WTC11 (cell line): Measurements from ENCODE around the gene STK32A.

Source experiments
- AFF4 ChIP-seq: sonication (generic); formaldehyde crosslinking; IDR thresholded peaks from 2 replicates; pipeline ENCODE4 v1.8.1; 2023; ENCODE audit warnings: mild to moderate bottlenecking, missing genetic modification reagents, borderline replicate concordance
- CTCF ChIP-seq: fragments of 200-600 bp; IDR thresholded peaks from 2 replicates; pipeline ENCODE4 v1.8.0; 2022; ENCODE audit warnings: antibody characterized with exemption
- ESRRA ChIP-seq: sonication (generic); formaldehyde crosslinking; IDR thresholded peaks from 2 replicates; pipeline ENCODE4 v1.8.1; 2022; ENCODE audit warnings: mild to moderate bottlenecking, missing genetic modification reagents, borderline replicate concordance
- KAT7 ChIP-seq: sonication (generic); formaldehyde crosslinking; IDR thresholded peaks from 2 replicates; pipeline ENCODE4 v1.8.1; 2023; ENCODE audit warnings: missing genetic modification reagents, mild to moderate bottlenecking, borderline replicate concordance
- TCF7 ChIP-seq: sonication (generic); formaldehyde crosslinking; IDR thresholded peaks from 2 replicates; pipeline ENCODE4 v1.8.0; 2022; ENCODE audit warnings: mild to moderate bottlenecking, low read depth, missing genetic modification reagents, moderate library complexity
- USF2 ChIP-seq: sonication (generic); formaldehyde crosslinking; IDR thresholded peaks from 2 replicates; pipeline ENCODE4 v1.8.1; 2023; ENCODE audit warnings: mild to moderate bottlenecking, missing genetic modification reagents, moderate library complexity
- ZNF121 ChIP-seq: sonication (generic); formaldehyde crosslinking; IDR thresholded peaks from 2 replicates; pipeline ENCODE4 v1.8.0; 2023; ENCODE audit warnings: missing genetic modification reagents
- ZNF138 ChIP-seq: sonication (generic); formaldehyde crosslinking; conservative IDR thresholded peaks from 2 replicates; pipeline ENCODE4 v1.8.1; 2022; ENCODE audit warnings: mild to moderate bottlenecking, moderate library complexity, missing genetic modification reagents

GRCh38 chr5:147306351-147306750, 71.5 kb downstream of the STK32A start:
- TF ChIP-seq CTCF (no peak), AFF4 (no peak), ZNF138 (CRISPR knock-in tag) (no peak), ZNF121 (CRISPR knock-in tag) (no peak), KAT7 (CRISPR knock-in tag) (no peak), TCF7 (CRISPR knock-in tag) (no peak), ESRRA (CRISPR knock-in tag) (no peak), USF2 (CRISPR knock-in tag) (no peak)
